GM12874 (cell line): ENCODE measurements around the gene CYB561D1.

Source experiments
- TF ChIP-seq, protein P1 (sequence below): IDR thresholded peaks from 2 replicates; pipeline ENCODE4 v1.5.1; 2011; ENCODE audit warnings: low read depth, mild to moderate bottlenecking, control low read depth, low read length, moderate library complexity; ENCODE audit not compliant: insufficient read depth

CYB561D1 gene

DNA sequence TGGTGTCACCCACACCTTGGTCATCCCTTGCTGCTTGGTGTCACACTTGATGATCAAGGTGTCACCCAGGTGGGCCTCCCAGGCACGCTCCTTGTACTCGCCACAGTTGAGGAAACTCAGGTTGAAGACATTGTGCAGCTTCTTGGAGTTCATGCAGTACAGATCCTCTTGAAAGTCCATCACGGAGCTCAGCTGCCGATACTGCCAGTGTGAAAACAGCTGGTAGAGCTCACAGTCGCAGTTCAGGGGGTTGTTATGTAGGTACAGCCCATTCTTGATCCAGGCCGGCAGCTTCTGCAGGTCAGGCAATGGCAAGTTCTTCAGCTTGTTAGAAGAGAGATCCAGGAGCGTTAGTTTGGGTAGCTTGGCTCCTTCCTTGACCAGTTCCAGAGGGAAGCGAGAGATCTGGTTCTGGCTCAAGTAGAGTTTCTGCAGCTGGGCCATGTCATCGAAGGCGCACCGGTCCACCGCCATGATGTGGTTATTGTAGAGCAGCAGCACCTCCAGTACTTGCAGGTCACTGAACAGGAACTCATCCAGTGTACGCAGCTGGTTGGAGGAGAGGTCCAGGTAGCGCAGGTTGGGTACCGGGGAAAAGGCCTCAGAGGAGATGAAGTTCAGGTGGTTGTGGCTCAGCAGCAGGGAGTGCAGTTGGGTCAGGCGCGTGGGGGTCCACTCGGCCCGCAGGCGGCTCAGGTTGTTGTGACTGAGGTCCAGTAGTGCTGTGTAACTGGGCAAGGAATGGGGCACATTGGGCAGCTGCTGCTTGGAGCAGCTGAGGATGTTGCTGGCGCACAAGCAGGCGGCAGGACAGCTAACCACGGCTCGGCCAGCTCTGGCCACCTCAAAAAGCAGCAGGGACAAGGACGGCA, 14.3 kb downstream of the CYB561D1 start:
- TF ChIP-seq, protein P1, sequence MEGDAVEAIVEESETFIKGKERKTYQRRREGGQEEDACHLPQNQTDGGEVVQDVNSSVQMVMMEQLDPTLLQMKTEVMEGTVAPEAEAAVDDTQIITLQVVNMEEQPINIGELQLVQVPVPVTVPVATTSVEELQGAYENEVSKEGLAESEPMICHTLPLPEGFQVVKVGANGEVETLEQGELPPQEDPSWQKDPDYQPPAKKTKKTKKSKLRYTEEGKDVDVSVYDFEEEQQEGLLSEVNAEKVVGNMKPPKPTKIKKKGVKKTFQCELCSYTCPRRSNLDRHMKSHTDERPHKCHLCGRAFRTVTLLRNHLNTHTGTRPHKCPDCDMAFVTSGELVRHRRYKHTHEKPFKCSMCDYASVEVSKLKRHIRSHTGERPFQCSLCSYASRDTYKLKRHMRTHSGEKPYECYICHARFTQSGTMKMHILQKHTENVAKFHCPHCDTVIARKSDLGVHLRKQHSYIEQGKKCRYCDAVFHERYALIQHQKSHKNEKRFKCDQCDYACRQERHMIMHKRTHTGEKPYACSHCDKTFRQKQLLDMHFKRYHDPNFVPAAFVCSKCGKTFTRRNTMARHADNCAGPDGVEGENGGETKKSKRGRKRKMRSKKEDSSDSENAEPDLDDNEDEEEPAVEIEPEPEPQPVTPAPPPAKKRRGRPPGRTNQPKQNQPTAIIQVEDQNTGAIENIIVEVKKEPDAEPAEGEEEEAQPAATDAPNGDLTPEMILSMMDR: no peak

GRCh38 chr1:109508873-109509175, 14.9 kb downstream of the CYB561D1 start:
- TF ChIP-seq, protein P1: no peak

DNA sequence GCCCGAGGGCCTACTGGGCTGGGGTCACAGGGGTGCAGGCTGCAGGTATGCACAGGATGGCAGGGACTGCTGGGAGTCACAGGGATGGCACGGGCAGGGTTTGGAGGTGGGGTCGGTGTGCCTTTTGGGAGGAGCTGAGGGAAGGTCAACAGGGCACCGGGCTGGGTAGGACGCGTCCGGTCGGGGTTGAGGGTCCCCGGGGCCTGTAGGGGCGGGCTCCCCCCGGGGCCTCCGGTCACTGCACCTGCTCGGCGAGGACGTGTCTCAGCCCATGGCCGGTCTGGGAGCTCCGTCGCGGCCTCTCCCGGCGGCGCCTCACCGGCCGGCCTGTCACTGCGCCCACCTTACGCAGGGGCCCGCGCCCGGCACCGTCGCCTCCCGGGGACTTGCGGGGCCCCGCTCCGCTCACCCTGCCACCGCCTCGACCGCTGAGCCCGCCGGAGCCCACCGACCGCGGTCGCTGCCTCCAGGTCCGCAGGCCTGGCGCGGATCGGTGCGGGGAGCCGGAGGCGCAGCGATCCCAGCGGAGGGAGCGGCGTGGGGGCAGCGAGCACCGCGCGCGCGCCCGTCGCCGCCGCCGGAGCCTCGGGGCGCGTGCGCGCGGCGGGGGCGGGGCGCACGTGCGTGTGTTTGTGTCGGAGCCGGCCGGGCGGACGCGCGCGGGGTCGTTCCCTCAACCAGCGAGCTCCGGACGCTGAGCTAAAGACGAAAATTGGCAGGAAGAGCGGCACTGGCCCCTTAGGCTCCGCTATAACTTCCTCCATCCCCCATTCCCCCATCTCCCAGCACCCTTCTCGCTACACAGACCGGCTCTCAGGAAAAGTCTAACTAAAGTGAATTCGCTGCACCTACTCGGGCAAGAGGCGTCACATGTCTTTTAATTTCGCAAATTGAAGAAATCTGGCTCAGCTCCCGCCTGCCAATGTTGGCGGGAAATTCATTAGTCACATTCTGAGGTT, 15.6 kb downstream of the CYB561D1 start, which contains the start of gene AMIGO1:
Gene AMIGO1 (minus strand): TSS at position 552 of the 959 bp plus-strand sequence. CDS start 815 bp downstream, outside the sequence.
- TF ChIP-seq, protein P1: no peak

DNA sequence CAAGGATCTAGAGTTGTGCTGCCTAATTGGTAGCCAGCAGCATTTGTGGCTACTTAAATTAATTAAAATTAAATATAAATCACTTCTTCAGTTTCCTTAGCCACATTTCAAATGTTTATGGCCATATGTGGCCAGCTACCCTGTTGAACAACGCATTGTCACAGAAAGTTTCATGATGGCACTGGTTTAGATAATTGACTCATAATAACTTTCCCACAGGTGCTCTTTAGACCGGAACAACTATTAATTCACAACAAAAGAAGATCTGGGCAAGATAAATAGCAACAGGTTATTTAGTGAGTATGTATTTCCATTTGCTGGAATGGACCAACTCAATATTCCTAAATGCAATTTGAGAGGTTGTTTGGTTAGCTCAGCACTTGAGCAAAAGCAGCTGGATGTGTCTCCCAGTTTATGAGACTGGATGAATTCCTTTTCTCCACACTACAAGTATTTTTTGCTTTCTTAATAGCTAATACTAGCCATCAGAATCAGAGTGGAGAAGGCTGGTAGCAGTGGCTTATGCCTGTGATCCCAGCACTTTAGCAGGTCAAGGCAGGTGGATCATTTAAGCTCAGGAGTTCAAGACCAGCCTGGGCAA, 19.3 kb downstream of the CYB561D1 start:
- TF ChIP-seq, protein P1: no peak

GRCh38 chr1:109514846-109515245, 21.0 kb downstream of the CYB561D1 start:
- TF ChIP-seq, protein P1: no peak

GRCh38 chr1:109516872-109517271, 23.0 kb downstream of the CYB561D1 start:
- TF ChIP-seq, protein P1: no peak

DNA sequence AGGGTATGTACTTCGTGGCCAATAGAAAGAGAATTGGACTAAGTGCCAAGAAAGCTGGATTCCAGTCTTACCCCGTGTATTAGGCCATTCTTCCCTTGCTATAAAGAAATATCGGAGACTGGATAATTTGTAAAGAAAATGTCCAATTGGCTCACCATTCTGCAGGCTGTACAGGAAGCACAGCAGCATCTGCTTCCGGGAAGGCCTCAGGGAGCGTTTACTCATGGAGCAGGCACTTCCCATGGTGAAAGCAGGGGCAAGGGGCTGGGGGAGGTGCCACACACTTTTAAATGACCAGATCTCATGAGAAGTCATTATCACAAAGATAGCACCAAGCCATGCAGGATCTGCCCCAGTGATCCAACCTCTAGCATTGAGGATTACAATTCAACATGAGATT, 23.4 kb downstream of the CYB561D1 start:
- TF ChIP-seq, protein P1: no peak
